Nephron (organoid): ENCODE data around the gene ZBTB44.

Experiments
- H3K27ac Mint-ChIP-seq, 3 experiments: 2 replicates each; pipeline ENCODE4 v1.8.0; 2020; ENCODE audit warnings: mixed read lengths in 3 of 3, mild to moderate bottlenecking in 2 of 3, moderate library complexity in 1 of 3
- H3K27me3 Mint-ChIP-seq: 2 replicates; pipeline ENCODE4 v1.8.0; 2021; ENCODE audit warnings: low read depth, mild to moderate bottlenecking, moderate library complexity, mixed read lengths
- H3K36me3 Mint-ChIP-seq: 2 replicates; pipeline ENCODE4 v1.8.0; 2020; ENCODE audit warnings: low read depth, mixed read lengths
- H3K4me1 Mint-ChIP-seq: 2 replicates; pipeline ENCODE4 v1.8.0; 2020; ENCODE audit warnings: mixed read lengths
- H3K4me3 Mint-ChIP-seq, 3 experiments: 2 replicates each; pipeline ENCODE4 v1.8.0; 2020; ENCODE audit warnings: mild to moderate bottlenecking in 3 of 3, mixed read lengths in 3 of 3, moderate library complexity in 2 of 3
- H3K9me3 Mint-ChIP-seq: 2 replicates; pipeline ENCODE4 v1.8.0; 2020; ENCODE audit warnings: mixed read lengths
- TF ChIP-seq, protein P1 (sequence below), 3 experiments: fragments of 200-600 bp; sonication (generic); IDR thresholded peaks; one replicate each; pipeline ENCODE4 v1.5.0; 2021; ENCODE audit warnings: antibody characterized with exemption in 3 of 3; ENCODE audit not compliant: unreplicated experiment in 3 of 3

ZBTB44 gene

GRCh38 chr11:130325691-130326090 lies 11.0 kb upstream of the ZBTB44 start:
- peaks cover 8% of the 10 kb centered on the region for H3K36me3 Mint-ChIP-seq

GRCh38 chr11:130323452-130324450 lies 9.0 kb upstream of the ZBTB44 start:
- Mint-ChIP-seq H3K9me3 (peaks cover 18% of the 10 kb centered on the region), H3K27me3 (no peaks in the 10 kb centered on the region), H3K36me3 (peaks cover 7% of the 10 kb centered on the region), H3K4me3 (no peak overlapping the region), H3K27ac (no peak overlapping the region), H3K4me1 (peaks cover 2% of the 10 kb centered on the region)
- TF ChIP-seq, protein P1, sequence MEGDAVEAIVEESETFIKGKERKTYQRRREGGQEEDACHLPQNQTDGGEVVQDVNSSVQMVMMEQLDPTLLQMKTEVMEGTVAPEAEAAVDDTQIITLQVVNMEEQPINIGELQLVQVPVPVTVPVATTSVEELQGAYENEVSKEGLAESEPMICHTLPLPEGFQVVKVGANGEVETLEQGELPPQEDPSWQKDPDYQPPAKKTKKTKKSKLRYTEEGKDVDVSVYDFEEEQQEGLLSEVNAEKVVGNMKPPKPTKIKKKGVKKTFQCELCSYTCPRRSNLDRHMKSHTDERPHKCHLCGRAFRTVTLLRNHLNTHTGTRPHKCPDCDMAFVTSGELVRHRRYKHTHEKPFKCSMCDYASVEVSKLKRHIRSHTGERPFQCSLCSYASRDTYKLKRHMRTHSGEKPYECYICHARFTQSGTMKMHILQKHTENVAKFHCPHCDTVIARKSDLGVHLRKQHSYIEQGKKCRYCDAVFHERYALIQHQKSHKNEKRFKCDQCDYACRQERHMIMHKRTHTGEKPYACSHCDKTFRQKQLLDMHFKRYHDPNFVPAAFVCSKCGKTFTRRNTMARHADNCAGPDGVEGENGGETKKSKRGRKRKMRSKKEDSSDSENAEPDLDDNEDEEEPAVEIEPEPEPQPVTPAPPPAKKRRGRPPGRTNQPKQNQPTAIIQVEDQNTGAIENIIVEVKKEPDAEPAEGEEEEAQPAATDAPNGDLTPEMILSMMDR (IDR thresholded peaks at IDR 0.05; ENCODE audit: unreplicated experiment in 3 of 3) = no peak

More at GRCh38 chr11:130325691-130326090, 11.0 kb upstream of the ZBTB44 start:
- TF ChIP-seq, protein P1 (IDR thresholded peaks at IDR 0.05; ENCODE audit: unreplicated experiment in 3 of 3) = no peak
- Mint-ChIP-seq H3K4me3 (no peak overlapping the region), H3K9me3 (peaks cover 13% of the 10 kb centered on the region), H3K27me3 (no peaks in the 10 kb centered on the region), H3K27ac (no peak overlapping the region), H3K4me1 (peaks cover 10% of the 10 kb centered on the region)

DNA sequence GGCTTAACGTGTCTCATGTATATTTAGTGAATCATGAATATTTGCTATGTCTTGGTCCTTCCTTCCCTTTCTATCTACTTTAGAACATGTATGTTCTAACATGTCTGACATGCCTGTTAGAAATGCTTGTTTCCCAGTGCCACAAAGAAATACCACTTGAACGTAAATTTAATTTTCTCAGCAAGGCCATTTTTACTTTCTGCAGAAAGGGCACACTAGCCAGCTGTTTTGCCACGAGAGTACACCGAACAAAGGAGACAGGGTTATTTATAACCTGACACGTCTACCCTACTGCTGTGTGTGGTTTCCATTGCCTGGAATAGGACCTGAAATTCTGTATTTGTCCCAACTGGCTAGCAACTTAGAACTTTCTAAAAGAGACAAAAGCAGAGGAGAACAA lies 7.4 kb upstream of the ZBTB44 start:
- Mint-ChIP-seq H3K4me3 (no peak overlapping the region), H3K9me3 (peaks cover 18% of the 10 kb centered on the region), H3K4me1 (peaks cover 11% of the 10 kb centered on the region), H3K36me3 (peaks cover 4% of the 10 kb centered on the region), H3K27ac (peak overlapping the region in 1 of 3 experiments; percentile 34), H3K27me3 (no peaks in the 10 kb centered on the region)
- TF ChIP-seq, protein P1 (IDR thresholded peaks at IDR 0.05; ENCODE audit: unreplicated experiment in 3 of 3) = no peak

DNA sequence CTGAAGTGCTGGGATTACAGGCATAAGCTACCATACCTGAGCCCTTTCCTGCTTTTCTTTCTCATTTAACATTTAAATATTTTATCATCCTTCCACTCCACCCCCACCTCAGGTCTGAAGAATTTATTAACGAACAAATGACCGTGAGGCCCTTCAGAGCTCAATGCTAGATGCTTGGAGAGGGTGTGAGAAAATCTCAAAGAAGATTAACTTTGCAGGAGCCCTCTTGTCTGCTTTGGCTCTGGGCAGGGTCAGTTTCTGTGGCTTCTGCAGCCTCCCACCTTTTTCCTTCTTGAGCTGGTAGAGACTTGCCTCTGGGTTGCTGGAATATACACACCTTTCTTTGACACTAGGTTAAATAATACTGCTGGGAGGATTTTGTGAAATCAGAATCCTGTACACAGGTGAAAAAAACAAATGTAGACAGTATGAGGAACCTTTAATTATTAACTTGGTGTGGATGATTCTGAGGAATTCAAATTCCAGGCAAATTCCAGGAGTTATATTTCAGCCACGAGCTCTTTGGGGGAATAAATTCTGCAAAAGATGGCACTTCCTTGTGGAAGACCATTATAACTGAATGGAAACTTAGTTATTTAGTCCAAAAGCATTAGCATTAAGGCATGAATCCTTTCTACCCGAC lies 3.4 kb upstream of the ZBTB44 start:
- Mint-ChIP-seq H3K9me3 (peaks cover 17% of the 10 kb centered on the region), H3K27me3 (no peaks in the 10 kb centered on the region), H3K36me3 (peaks cover 4% of the 10 kb centered on the region), H3K4me1 (peaks cover 28% of the 10 kb centered on the region), H3K4me3 (peak overlapping the region in 2 of 3 experiments; percentile 35 to 49), H3K27ac (peak overlapping the region; percentile 74 to 97 (median 83))
- TF ChIP-seq, protein P1 (IDR thresholded peaks at IDR 0.05; ENCODE audit: unreplicated experiment in 3 of 3) = no peak

GRCh38 chr11:130315354-130315970 lies 745 bp upstream of the ZBTB44 start:
- Mint-ChIP-seq H3K27ac (peak overlapping the region; percentile 84 to 98 (median 97)), H3K27me3 (no peaks in the 10 kb centered on the region), H3K9me3 (peaks cover 6% of the 10 kb centered on the region), H3K36me3 (no peaks in the 10 kb centered on the region), H3K4me1 (peaks cover 46% of the 10 kb centered on the region), H3K4me3 (peak overlapping the region; percentile 84 to 93 (median 92))
- TF ChIP-seq, protein P1 (IDR thresholded peaks at IDR 0.05; ENCODE audit: unreplicated experiment in 3 of 3) = no peak
